HTR-8/SVneo (cell line): Measurements from ENCODE around the gene MSI2.

ENCODE experiments used
- DNase-seq: peaks from one replicate; pipeline ENCODE4 v3.0.0; 2011; ENCODE audit warnings: low spot score, mixed read lengths; ENCODE audit not compliant: insufficient read length
- FAIRE-seq: peaks from 2 replicates; lab custom pipeline; 2011; peaks lifted over from hg19 to GRCh38; lab: Jason Lieb, UNC

Gene MSI2

GRCh38 chr17:57541472-57542394 is 285.4 kb downstream of the MSI2 start:
- FAIRE-seq (peak; percentile 100), DNase-seq (peak; percentile 98)

GRCh38 chr17:57542510-57542909 is 286.2 kb downstream of the MSI2 start:
- FAIRE-seq, result peak; percentile 28
- no peak for DNase-seq

GRCh38 chr17:57543230-57543629 is 286.9 kb downstream of the MSI2 start:
- FAIRE-seq, result peak; percentile 28
- no peak for DNase-seq

- no peak for DNase-seq
- FAIRE-seq, result no peak
Observed at GRCh38 chr17:57544401-57544800, 288.1 kb downstream of the MSI2 start.

- no peak for DNase-seq
- FAIRE-seq, result no peak
Observed at GRCh38 chr17:57544834-57545463, 288.6 kb downstream of the MSI2 start.

- DNase-seq (no peak), FAIRE-seq (peak; percentile 48)
Observed at GRCh38 chr17:57545731-57546342, 289.5 kb downstream of the MSI2 start.

- no peak for FAIRE-seq
- DNase-seq, result no peak
Observed at GRCh38 chr17:57548421-57549410, 292.4 kb downstream of the MSI2 start.

- no peak for DNase-seq
- FAIRE-seq, result no peak
Observed at GRCh38 chr17:57549468-57549867, 293.1 kb downstream of the MSI2 start.

GRCh38 chr17:57550016-57550415 is 293.7 kb downstream of the MSI2 start:
- no peak for FAIRE-seq
- DNase-seq, result no peak

GRCh38 chr17:57550668-57551315 is 294.5 kb downstream of the MSI2 start:
- DNase-seq, result no peak
- no peak for FAIRE-seq

GRCh38 chr17:57551321-57552079 is 295.2 kb downstream of the MSI2 start:
- FAIRE-seq, result no peak
- DNase-seq, result no peak

- FAIRE-seq (no peak), DNase-seq (no peak)
Observed at GRCh38 chr17:57552114-57552624, 295.8 kb downstream of the MSI2 start.

- no peak for FAIRE-seq
- no peak for DNase-seq
Observed at GRCh38 chr17:57553526-57553925, 297.2 kb downstream of the MSI2 start.

GRCh38 chr17:57553991-57554825 is 297.9 kb downstream of the MSI2 start:
- FAIRE-seq (no peak), DNase-seq (no peak)

GRCh38 chr17:57554826-57555635 is 298.7 kb downstream of the MSI2 start:
- no peak for DNase-seq
- no peak for FAIRE-seq

GRCh38 chr17:57555636-57556175 is 299.4 kb downstream of the MSI2 start:
- DNase-seq, result no peak
- peak; percentile 78 for FAIRE-seq

- no peak for DNase-seq
- FAIRE-seq, result peak; percentile 64
Observed at GRCh38 chr17:57556320-57556719, 300.0 kb downstream of the MSI2 start.
